Gastrocnemius medialis (tissue), 4 donors: ENCODE results near the gene CLSTN2.

ENCODE experiments used
- POLR2A ChIP-seq, 2 donors: fragments of 450-650 bp; IDR thresholded peaks; one replicate each; pipeline ENCODE4 v1.6.1; 2017; ENCODE audit warnings: antibody characterized with exemption in 2 of 2, mild to moderate bottlenecking in 2 of 2, moderate library complexity in 2 of 2
- TF ChIP-seq, protein P1 (sequence below), 5 experiments: fragments of 450-650 bp in 3 of 5; fragments of 200-600 bp in 2 of 5; sonication (generic) in 2 of 5; IDR thresholded peaks in 4 of 5; conservative IDR thresholded peaks in 1 of 5; 1 replicate in 4 of 5; 2 replicates in 1 of 5; pipeline ENCODE4 v1.5.1; 2016 to 2019; ENCODE audit warnings: antibody characterized with exemption in 5 of 5, mild to moderate bottlenecking in 3 of 5, moderate library complexity in 3 of 5

DNA sequence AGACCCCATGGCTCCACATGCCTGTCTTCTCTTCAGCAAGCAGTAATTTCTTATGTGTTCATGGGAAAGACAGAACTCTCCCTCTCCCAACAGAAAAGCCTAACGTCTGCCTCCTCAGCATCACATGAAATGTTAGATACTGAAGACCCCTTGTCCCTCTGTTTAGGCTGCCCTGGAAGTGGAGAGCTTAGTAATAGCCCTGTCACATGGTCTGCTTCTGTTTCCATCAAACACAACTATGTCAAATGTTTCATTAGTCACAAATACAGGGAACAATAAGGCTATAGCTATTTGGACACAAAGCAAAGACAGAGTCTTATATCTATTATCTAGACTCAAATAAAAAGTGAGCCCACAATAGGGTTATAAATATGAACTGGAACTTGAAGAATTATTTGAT lies 552.6 kb downstream of the CLSTN2 start:
- no peak for TF ChIP-seq POLR2A (IDR thresholded peaks at IDR 0.05)
- TF ChIP-seq, protein P1, sequence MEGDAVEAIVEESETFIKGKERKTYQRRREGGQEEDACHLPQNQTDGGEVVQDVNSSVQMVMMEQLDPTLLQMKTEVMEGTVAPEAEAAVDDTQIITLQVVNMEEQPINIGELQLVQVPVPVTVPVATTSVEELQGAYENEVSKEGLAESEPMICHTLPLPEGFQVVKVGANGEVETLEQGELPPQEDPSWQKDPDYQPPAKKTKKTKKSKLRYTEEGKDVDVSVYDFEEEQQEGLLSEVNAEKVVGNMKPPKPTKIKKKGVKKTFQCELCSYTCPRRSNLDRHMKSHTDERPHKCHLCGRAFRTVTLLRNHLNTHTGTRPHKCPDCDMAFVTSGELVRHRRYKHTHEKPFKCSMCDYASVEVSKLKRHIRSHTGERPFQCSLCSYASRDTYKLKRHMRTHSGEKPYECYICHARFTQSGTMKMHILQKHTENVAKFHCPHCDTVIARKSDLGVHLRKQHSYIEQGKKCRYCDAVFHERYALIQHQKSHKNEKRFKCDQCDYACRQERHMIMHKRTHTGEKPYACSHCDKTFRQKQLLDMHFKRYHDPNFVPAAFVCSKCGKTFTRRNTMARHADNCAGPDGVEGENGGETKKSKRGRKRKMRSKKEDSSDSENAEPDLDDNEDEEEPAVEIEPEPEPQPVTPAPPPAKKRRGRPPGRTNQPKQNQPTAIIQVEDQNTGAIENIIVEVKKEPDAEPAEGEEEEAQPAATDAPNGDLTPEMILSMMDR (IDR thresholded peaks at IDR 0.05 in 4 of 5, conservative IDR thresholded peaks at IDR 0.05 in 1 of 5): no peak
